GM19372 (cell line): ENCODE results near the gene CDHR1.
A peak's percentile ranks its signal among the peaks of the same experiment; 100 is the strongest.
"Not testable (repeated sequence)": the region's sequence is repeated elsewhere in the genome, so short reads cannot be mapped to it uniquely, and the experiment has no call there.

ENCODE experiments used
- ATAC-seq: cut with Tn5 transposase; IDR thresholded peaks from one replicate; pipeline ENCODE4 v1.9.1; 2021; ENCODE audit warnings: mild to moderate bottlenecking, low read depth, moderate library complexity; ENCODE audit not compliant: unreplicated experiment

CDHR1 gene

GRCh38 chr10:84194424-84195043 is at the start of gene CDHR1:
Gene CDHR1 (plus strand): TSS chr10:84194537. CDS start chr10:84194761, 224 bp downstream.
- peak; percentile 82 for ATAC-seq

GRCh38 chr10:84147347-84147746 is 47.0 kb upstream of the CDHR1 start:
- ATAC-seq = no peak

GRCh38 chr10:84148006-84148597 is 46.2 kb upstream of the CDHR1 start:
- peak; percentile 47 for ATAC-seq

GRCh38 chr10:84149854-84150253 is 44.5 kb upstream of the CDHR1 start:
- ATAC-seq = no peak

- no peak for ATAC-seq
These were observed 41.6 kb upstream of the CDHR1 start for GRCh38 chr10:84152769-84153168.

GRCh38 chr10:84155521-84155920 is 38.8 kb upstream of the CDHR1 start:
- no peak for ATAC-seq

- no peak for ATAC-seq
These were observed 38.3 kb upstream of the CDHR1 start for GRCh38 chr10:84156009-84156408.

GRCh38 chr10:84156768-84157167 is 37.6 kb upstream of the CDHR1 start:
- no peak for ATAC-seq

GRCh38 chr10:84158061-84158460 is 36.3 kb upstream of the CDHR1 start:
- no peak for ATAC-seq

- ATAC-seq = no peak
These were observed 35.8 kb upstream of the CDHR1 start for GRCh38 chr10:84158550-84158949.

GRCh38 chr10:84159076-84159685 is 35.2 kb upstream of the CDHR1 start:
- no peak for ATAC-seq

GRCh38 chr10:84160663-84161362 is 33.5 kb upstream of the CDHR1 start:
- no peak for ATAC-seq

- no peak for ATAC-seq
These were observed 30.3 kb upstream of the CDHR1 start for GRCh38 chr10:84163996-84164395.

- ATAC-seq = no peak
These were observed 29.9 kb upstream of the CDHR1 start for GRCh38 chr10:84164442-84164841.

- no peak for ATAC-seq
These were observed 27.6 kb upstream of the CDHR1 start for GRCh38 chr10:84166620-84167288.

GRCh38 chr10:84167289-84167653 is 27.1 kb upstream of the CDHR1 start:
- ATAC-seq = not testable (repeated sequence)

- ATAC-seq = not testable (repeated sequence)
These were observed 26.0 kb upstream of the CDHR1 start for GRCh38 chr10:84168382-84168781.

- ATAC-seq = not testable (repeated sequence)
These were observed 23.1 kb upstream of the CDHR1 start for GRCh38 chr10:84171237-84171636.

- ATAC-seq = peak; percentile 21
These were observed 22.5 kb upstream of the CDHR1 start for GRCh38 chr10:84171700-84172466.
